Liver (tissue), 9 donors: ENCODE data around the gene MBP. TPM values are rescaled to one million over a fixed set of nuclear protein-coding genes. Genes with fewer than 3 reads are reported as not detected.

Experiments used
- DNase-seq: peaks from one replicate; pipeline ENCODE4 v3.0.0-alpha.2; 2017; ENCODE audit warnings: low spot score
- H3K27ac ChIP-seq, 2 donors: one replicate each; pipeline ENCODE4 v1.7.0; 2013; ENCODE audit warnings: inconsistent platforms in 2 of 2, low read length in 2 of 2, control low read depth in 1 of 2, low read depth in 1 of 2, mild to moderate bottlenecking in 1 of 2
- H3K27me3 ChIP-seq, 4 donors: one replicate each; pipeline versions ENCODE4 v1.6.1 to v1.7.0; 2013; ENCODE audit warnings: low read length in 3 of 4, inconsistent platforms in 1 of 4, mild to moderate bottlenecking in 1 of 4, moderate library complexity in 1 of 4; ENCODE audit not compliant: control insufficient read depth in 4 of 4, insufficient read depth in 4 of 4
- H3K36me3 ChIP-seq, 4 donors: one replicate each; pipeline versions ENCODE4 v1.6.1 to v1.7.0; 2013; ENCODE audit warnings: low read length in 3 of 4, mild to moderate bottlenecking in 3 of 4, low read depth in 1 of 4, moderate library complexity in 1 of 4; ENCODE audit not compliant: control insufficient read depth in 4 of 4, insufficient read depth in 3 of 4
- H3K4me1 ChIP-seq, 4 donors: one replicate each; pipeline versions ENCODE4 v1.6.1 to v1.7.0; 2013; ENCODE audit warnings: low read length in 3 of 4, mild to moderate bottlenecking in 3 of 4, moderate library complexity in 1 of 4; ENCODE audit not compliant: control insufficient read depth in 4 of 4, insufficient read depth in 4 of 4
- H3K4me3 ChIP-seq, 3 donors: one replicate each; pipeline versions ENCODE4 v1.6.1 to v1.7.0; 2013; ENCODE audit warnings: low read length in 3 of 3, control low read depth in 1 of 3, low read depth in 1 of 3, mild to moderate bottlenecking in 1 of 3
- H3K9ac ChIP-seq, 2 donors: one replicate each; pipeline ENCODE4 v1.7.0; 2013; ENCODE audit warnings: low read length in 2 of 2, mild to moderate bottlenecking in 2 of 2, moderate library complexity in 2 of 2, control low read depth in 1 of 2, low read depth in 1 of 2
- H3K9me3 ChIP-seq, 4 donors: one replicate each; pipeline versions ENCODE4 v1.6.1 to v1.7.0; 2013; ENCODE audit warnings: low read length in 3 of 4; ENCODE audit not compliant: control insufficient read depth in 4 of 4
- ATF3 ChIP-seq: IDR thresholded peaks from 2 replicates; pipeline ENCODE4 v1.6.1; 2016; ENCODE audit warnings: antibody characterized with exemption
- CTCF ChIP-seq: fragments of 150-350 bp; IDR thresholded peaks from 2 replicates; pipeline ENCODE4 v1.5.1; 2017; ENCODE audit warnings: improper control_type of control experiment, low read depth, low read length; ENCODE audit not compliant: missing input control
- EGR1 ChIP-seq, 2 donors: IDR thresholded peaks; 2 replicates each; pipeline ENCODE4 v1.6.1; 2016 to 2018; ENCODE audit warnings: antibody characterized with exemption in 2 of 2, low read depth in 2 of 2
- FOXA1 ChIP-seq: IDR thresholded peaks from 2 replicates; pipeline ENCODE4 v1.6.1; 2016; ENCODE audit warnings: antibody characterized with exemption
- GABPA ChIP-seq, 2 donors: IDR thresholded peaks in 1 of 2; conservative IDR thresholded peaks in 1 of 2; 2 replicates each; pipeline ENCODE4 v1.6.1; 2016; ENCODE audit warnings: antibody characterized with exemption in 2 of 2, mild to moderate bottlenecking in 1 of 2, moderate library complexity in 1 of 2
- HNF4A ChIP-seq, 2 donors: conservative IDR thresholded peaks; 2 replicates each; pipeline ENCODE4 v1.6.1; 2016; ENCODE audit warnings: antibody characterized with exemption in 2 of 2, mild to moderate bottlenecking in 2 of 2
- JUND ChIP-seq, 2 donors: IDR thresholded peaks; 2 replicates each; pipeline ENCODE4 v1.6.1; 2016; ENCODE audit warnings: antibody characterized with exemption in 2 of 2
- MAX ChIP-seq: IDR thresholded peaks from 2 replicates; pipeline ENCODE4 v1.6.1; 2016; ENCODE audit warnings: antibody characterized with exemption
- NR2F2 ChIP-seq: IDR thresholded peaks from 2 replicates; pipeline ENCODE4 v1.6.1; 2016; ENCODE audit warnings: antibody characterized with exemption
- RAD21 ChIP-seq, 2 donors: IDR thresholded peaks; 2 replicates each; pipeline ENCODE4 v1.6.1; 2016; ENCODE audit warnings: antibody characterized with exemption in 2 of 2, mild to moderate bottlenecking in 2 of 2
- REST ChIP-seq: IDR thresholded peaks from 2 replicates; pipeline ENCODE4 v1.6.1; 2016; ENCODE audit warnings: antibody characterized with exemption, mild to moderate bottlenecking
- RXRA ChIP-seq, 2 donors: IDR thresholded peaks; 2 replicates each; pipeline ENCODE4 v1.6.1; 2017 to 2018; ENCODE audit warnings: antibody characterized with exemption in 2 of 2, mild to moderate bottlenecking in 1 of 2
- SP1 ChIP-seq: IDR thresholded peaks from 2 replicates; pipeline ENCODE4 v1.6.1; 2018; ENCODE audit warnings: antibody characterized with exemption, mild to moderate bottlenecking
- TAF1 ChIP-seq: conservative IDR thresholded peaks from 2 replicates; pipeline ENCODE4 v1.6.1; 2016; ENCODE audit warnings: antibody characterized with exemption, mild to moderate bottlenecking
- ZBTB33 ChIP-seq: IDR thresholded peaks from 2 replicates; pipeline ENCODE4 v1.6.1; 2016; ENCODE audit warnings: antibody characterized with exemption
- WGBS: extraction: QIAGEN DNeasy Blood & Tissue Kit; methylation state at CpG from one replicate; pipeline ENCODE4 v1.1.7; 2013; 5-methylcytosine and 5-hydroxymethylcytosine counted together
- polyA plus RNA-seq, 2 donors: library from polyadenylated mRNA; stranded (reverse) in 1 of 2; unstranded in 1 of 2; fragments of 200-250 nt in 1 of 2; fragments of >200 nt in 1 of 2; fragmentation: Nextera tagmentation in 1 of 2; extraction: Ambion mirVana in 1 of 2; gene quantifications; one replicate each; pipeline versions ENCODE4 v1.2.1 to v1.2.3, GENCODE V29; 2013 to 2015
- total RNA-seq, 2 donors: library from RNA; depleted of rRNA; stranded (reverse); fragments of >200 nt; gene quantifications; one replicate each; pipeline ENCODE4 v1.2.3, GENCODE V29; 2014
- donor health status: healthy.
- donor health status: healthy.
- donor health status: healthy.
- donor health status: healthy.
- donor health status: healthy.

MBP gene
- total and polyA plus RNA-seq, 4 donors, result 9.7 to 23.3 (median 17.7) TPM

- no peaks in the 10 kb centered on the region for H3K4me1 ChIP-seq
- H3K27ac ChIP-seq, result no peak overlapping the region
- H3K9ac ChIP-seq, result no peak overlapping the region
- no peaks in the 10 kb centered on the region for H3K9me3 ChIP-seq
- TF ChIP-seq RXRA (IDR thresholded peaks at IDR 0.05), result no peak
- TF ChIP-seq EGR1 (IDR thresholded peaks at IDR 0.05; ENCODE audit: low read depth in 2 of 2), result no peak
- TF ChIP-seq HNF4A (conservative IDR thresholded peaks at IDR 0.05), result no peak
- no peak for TF ChIP-seq ZBTB33
- TF ChIP-seq FOXA1, result no peak
- no peak for TF ChIP-seq REST
- TF ChIP-seq MAX, result no peak
- 67% methylated on average over 5 of the region's 5 CpGs for WGBS
- H3K36me3 ChIP-seq, result no peaks in the 10 kb centered on the region
- H3K4me3 ChIP-seq, result no peak overlapping the region
- DNase-seq, result no peak
- H3K27me3 ChIP-seq, result no peaks in the 10 kb centered on the region
Measured at GRCh38 chr18:77161961-77162360, 29.4 kb upstream of the MBP start.

- TF ChIP-seq SP1 (no peak), NR2F2 (no peak), GABPA (IDR thresholded peaks at IDR 0.05 in 1 of 2, conservative IDR thresholded peaks at IDR 0.05 in 1 of 2) (no peak), RXRA (IDR thresholded peaks at IDR 0.05) (no peak), JUND (IDR thresholded peaks at IDR 0.05) (no peak)
- H3K9ac ChIP-seq, result no peak overlapping the region
- no peaks in the 10 kb centered on the region for H3K36me3 ChIP-seq
- no peaks in the 10 kb centered on the region for H3K9me3 ChIP-seq
- DNase-seq, result no peak
- no peak overlapping the region for H3K27ac ChIP-seq
- H3K4me3 ChIP-seq, result no peak overlapping the region
- 75% methylated on average over 7 of the region's 7 CpGs for WGBS
- H3K27me3 ChIP-seq, result no peaks in the 10 kb centered on the region
- H3K4me1 ChIP-seq, result no peaks in the 10 kb centered on the region
Measured at GRCh38 chr18:77161383-77161782, 28.8 kb upstream of the MBP start.

GRCh38 chr18:77160515-77160914, 27.9 kb upstream of the MBP start:
- DNase-seq, result no peak
- no peaks in the 10 kb centered on the region for H3K4me1 ChIP-seq
- no peaks in the 10 kb centered on the region for H3K36me3 ChIP-seq
- no peak overlapping the region for H3K9ac ChIP-seq
- no peaks in the 10 kb centered on the region for H3K27me3 ChIP-seq
- no peak overlapping the region for H3K4me3 ChIP-seq
- 62% methylated on average over 11 of the region's 11 CpGs for WGBS
- no peak overlapping the region for H3K27ac ChIP-seq
- H3K9me3 ChIP-seq, result no peaks in the 10 kb centered on the region
- no peak for TF ChIP-seq RXRA (IDR thresholded peaks at IDR 0.05)
- no peak for TF ChIP-seq EGR1 (IDR thresholded peaks at IDR 0.05; ENCODE audit: low read depth in 2 of 2)
- no peak for TF ChIP-seq HNF4A (conservative IDR thresholded peaks at IDR 0.05)
- no peak for TF ChIP-seq REST
- no peak for TF ChIP-seq ATF3
- no peak for TF ChIP-seq JUND (IDR thresholded peaks at IDR 0.05)
- no peak for TF ChIP-seq NR2F2
- TF ChIP-seq CTCF, result no peak
- TF ChIP-seq TAF1, result no peak
- no peak for TF ChIP-seq MAX
- no peak for TF ChIP-seq RAD21 (IDR thresholded peaks at IDR 0.05)
- no peak for TF ChIP-seq SP1
- no peak for TF ChIP-seq FOXA1
- TF ChIP-seq GABPA (IDR thresholded peaks at IDR 0.05 in 1 of 2, conservative IDR thresholded peaks at IDR 0.05 in 1 of 2), result no peak
